Raji (cell line): ENCODE results near the gene PRSS22.

ENCODE experiments used
- POLR2A ChIP-seq: IDR thresholded peaks from 2 replicates; pipeline ENCODE4 v1.6.1; 2011; ENCODE audit warnings: low read depth, low read length, control low read depth; ENCODE audit not compliant: insufficient read depth

PRSS22 gene

GRCh38 chr16:2843526-2843925 is 14.4 kb downstream of the PRSS22 start:
- TF ChIP-seq POLR2A = no peak

GRCh38 chr16:2842340-2843000 is 15.5 kb downstream of the PRSS22 start:
- TF ChIP-seq POLR2A = no peak

- TF ChIP-seq POLR2A = no peak
These were observed 16.2 kb downstream of the PRSS22 start for GRCh38 chr16:2841606-2842339.

GRCh38 chr16:2840914-2841313 is 17.1 kb downstream of the PRSS22 start:
- no peak for TF ChIP-seq POLR2A

GRCh38 chr16:2839650-2840450 is 18.1 kb downstream of the PRSS22 start:
- TF ChIP-seq POLR2A = no peak

GRCh38 chr16:2838928-2839327 is 19.0 kb downstream of the PRSS22 start:
- no peak for TF ChIP-seq POLR2A

GRCh38 chr16:2836646-2837508 is 21.1 kb downstream of the PRSS22 start:
- TF ChIP-seq POLR2A = no peak

GRCh38 chr16:2835638-2836493 is 22.1 kb downstream of the PRSS22 start:
- no peak for TF ChIP-seq POLR2A

- no peak for TF ChIP-seq POLR2A
These were observed 23.0 kb downstream of the PRSS22 start for GRCh38 chr16:2834968-2835367.

GRCh38 chr16:2833776-2834175 is 24.2 kb downstream of the PRSS22 start:
- TF ChIP-seq POLR2A = no peak

- no peak for TF ChIP-seq POLR2A
These were observed 26.8 kb downstream of the PRSS22 start for GRCh38 chr16:2831203-2831602.

- TF ChIP-seq POLR2A = no peak
These were observed 27.6 kb downstream of the PRSS22 start for GRCh38 chr16:2830355-2830695.

- TF ChIP-seq POLR2A = no peak
These were observed 28.2 kb downstream of the PRSS22 start, which contains the start of gene ZG16B for GRCh38 chr16:2829501-2830354. TSS of gene ZG16B (plus strand) at chr16:2830303. CDS start at chr16:2830442, 139 bp downstream.

GRCh38 chr16:2828876-2829430 is 29.0 kb downstream of the PRSS22 start:
- TF ChIP-seq POLR2A = no peak
